Caki2 (cell line): ENCODE data around the gene GASK1A. TPM values are rescaled to one million over a fixed set of nuclear protein-coding genes. Genes with fewer than 3 reads are reported as not detected.
"Not testable (repeated sequence)": the region's sequence is repeated elsewhere in the genome, so short reads cannot be mapped to it uniquely, and the experiment has no call there.

Source experiments
- DNase-seq: peaks from one replicate; pipeline ENCODE4 v3.0.0-alpha.2; 2015; ENCODE audit warnings: low read depth
- in situ Hi-C: cut with HindIII; loops from 2 replicates; pipeline ENCODE4 v1.10.0; 2016; ENCODE audit warnings: low sequenced_read_pairs, low pct_unique_long_range_greater_than_20kb, mixed read lengths
- total RNA-seq: library from RNA; depleted of rRNA; stranded (reverse); fragments of >200 nt; shearing (Covaris generic); gene quantifications from 2 replicates; pipeline ENCODE4 v1.2.3, GENCODE V29; 2014; ENCODE audit warnings: low replicate concordance

The GASK1A gene
- total RNA-seq, 1 experiment from 2014 or later = 0.24 TPM

- in situ Hi-C loops = no loop called here
- no peak for DNase-seq
Measured at GRCh38 chr3:43043793-43044192, 64.7 kb downstream of the GASK1A start.

DNA sequence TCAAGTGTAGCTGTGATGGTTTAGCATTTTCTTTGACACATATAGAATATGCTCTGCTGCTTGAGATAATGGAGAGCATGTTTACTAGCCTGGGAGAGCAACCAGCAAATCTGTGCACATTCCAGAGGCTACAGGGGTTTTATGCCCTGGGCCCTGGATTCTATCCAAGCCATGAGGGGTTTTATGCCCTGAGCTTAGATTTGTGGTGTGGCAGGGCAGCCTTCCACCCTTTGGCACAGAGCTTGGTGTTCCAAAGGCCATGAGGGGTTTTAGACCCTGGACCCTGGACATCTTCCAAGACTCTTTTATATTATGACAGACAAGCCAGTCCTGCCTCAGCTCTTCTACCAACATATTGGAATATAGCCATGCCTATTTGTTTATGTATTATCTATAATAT is 66.0 kb downstream of the GASK1A start:
- in situ Hi-C loops, DNase-seq: not testable (repeated sequence)

- no peak for DNase-seq
- in situ Hi-C loops = no loop called here
Measured at GRCh38 chr3:43046583-43046982, 67.5 kb downstream of the GASK1A start.

- in situ Hi-C loops = no loop called here
- no peak for DNase-seq
Measured at GRCh38 chr3:43048470-43048869, 69.4 kb downstream of the GASK1A start.

DNA sequence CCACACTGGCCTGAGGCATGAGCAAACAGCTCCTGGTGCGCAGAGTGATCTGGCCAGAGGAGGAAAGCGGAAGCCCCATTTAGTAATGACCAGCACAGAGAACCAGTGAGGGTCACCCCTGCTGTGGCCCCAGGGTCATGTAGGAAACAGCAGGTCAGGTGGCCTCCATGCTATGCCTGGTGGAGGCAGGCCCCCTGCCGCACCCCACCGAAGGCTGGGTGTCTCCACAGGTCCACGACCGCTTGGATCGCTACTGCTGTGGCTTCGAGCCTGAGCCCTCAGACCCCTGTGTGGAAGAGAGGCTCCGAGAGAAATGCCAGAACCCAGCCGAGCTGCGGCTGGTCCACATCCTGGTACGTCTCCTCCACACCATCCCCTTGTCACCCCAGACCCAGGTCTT is 74.2 kb downstream of the GASK1A start:
- in situ Hi-C loops = no loop called here
- no peak for DNase-seq

- in situ Hi-C loops = no loop called here
- no peak for DNase-seq
Measured at GRCh38 chr3:43054754-43055153, 75.6 kb downstream of the GASK1A start.

DNA sequence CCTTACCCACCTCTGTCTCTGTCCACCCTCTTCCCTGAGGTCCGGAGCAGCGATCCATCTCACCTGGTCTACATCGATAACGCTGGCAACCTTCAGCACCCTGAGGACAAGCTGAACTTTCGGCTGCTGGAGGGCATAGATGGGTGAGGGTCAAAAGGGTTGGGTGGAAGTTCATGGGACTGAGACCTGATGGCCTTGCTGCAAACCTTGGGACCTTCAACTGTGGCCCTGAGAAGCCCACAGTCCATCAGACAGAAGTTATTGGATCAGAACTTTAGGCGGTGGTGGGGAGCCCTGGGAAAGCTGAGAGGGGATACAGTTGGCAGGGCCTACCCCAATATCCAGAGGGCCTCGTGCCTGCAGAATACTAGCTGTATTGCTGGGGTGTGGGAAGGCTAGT is 76.3 kb downstream of the GASK1A start:
- in situ Hi-C loops = no loop called here
- DNase-seq = no peak

DNA sequence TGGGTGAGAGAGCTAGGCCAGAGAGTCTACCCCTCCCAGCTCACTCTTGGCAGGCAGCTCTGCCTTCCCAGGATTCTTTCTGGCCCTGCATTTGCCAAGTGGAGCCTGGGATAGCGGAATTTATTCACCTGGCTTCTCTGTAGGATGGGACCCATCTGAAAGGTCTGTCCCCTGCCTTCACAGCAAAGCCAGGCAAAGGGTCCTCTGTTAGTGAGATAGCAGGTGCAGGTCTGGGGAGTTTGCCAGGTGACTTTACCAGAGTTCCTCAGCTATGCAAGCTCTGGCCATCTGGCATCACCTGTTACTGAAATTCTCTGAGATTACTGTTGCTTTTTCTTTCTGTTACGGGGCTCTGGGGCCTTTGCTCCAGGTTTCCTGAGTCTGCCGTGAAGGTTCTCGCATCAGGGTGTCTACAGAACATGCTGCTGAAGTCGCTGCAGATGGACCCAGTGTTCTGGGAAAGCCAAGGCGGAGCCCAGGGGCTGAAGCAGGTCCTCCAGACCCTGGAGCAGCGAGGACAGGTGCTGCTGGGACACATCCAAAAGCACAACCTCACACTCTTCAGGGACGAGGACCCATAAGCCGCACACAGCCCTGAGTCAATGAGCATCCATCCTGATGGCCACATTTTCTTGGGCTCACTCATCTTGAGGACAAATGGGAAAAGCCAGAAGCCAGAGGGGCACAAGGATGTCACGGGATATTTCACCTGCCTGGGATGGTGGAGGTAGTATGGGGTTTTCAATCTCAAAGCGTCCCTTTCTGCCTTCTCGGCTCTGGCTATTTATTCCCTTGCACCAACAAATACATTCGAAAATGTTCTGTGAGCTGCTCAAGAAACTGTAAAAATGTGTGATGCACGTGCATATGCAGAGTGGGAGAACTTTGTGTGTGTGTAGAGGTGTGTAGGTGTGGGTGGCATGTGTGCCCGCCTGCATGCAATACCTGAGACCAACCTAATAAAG is 77.0 kb downstream of the GASK1A start:
- DNase-seq = no peak
- in situ Hi-C loops = no loop called here

DNA sequence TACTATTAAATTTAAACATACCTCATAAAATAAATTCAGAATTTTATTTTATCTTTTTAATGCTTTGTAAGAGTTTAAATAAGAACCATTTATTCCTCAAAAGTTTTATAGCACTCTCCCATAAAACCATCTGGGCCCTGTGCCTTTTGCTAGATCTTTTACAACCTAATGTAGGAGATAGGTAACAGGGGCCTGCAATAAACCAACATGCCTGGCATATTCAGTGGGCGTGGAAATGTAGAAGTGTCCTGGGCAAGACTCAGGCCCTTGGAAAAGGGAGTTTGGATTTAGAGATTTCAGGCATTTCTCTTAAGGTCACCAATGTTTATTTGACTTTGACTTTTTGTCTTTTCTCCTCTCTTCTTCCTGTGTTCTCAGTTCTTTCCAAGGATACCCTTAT is 80.3 kb downstream of the GASK1A start:
- in situ Hi-C loops = no loop called here
- no peak for DNase-seq

DNA sequence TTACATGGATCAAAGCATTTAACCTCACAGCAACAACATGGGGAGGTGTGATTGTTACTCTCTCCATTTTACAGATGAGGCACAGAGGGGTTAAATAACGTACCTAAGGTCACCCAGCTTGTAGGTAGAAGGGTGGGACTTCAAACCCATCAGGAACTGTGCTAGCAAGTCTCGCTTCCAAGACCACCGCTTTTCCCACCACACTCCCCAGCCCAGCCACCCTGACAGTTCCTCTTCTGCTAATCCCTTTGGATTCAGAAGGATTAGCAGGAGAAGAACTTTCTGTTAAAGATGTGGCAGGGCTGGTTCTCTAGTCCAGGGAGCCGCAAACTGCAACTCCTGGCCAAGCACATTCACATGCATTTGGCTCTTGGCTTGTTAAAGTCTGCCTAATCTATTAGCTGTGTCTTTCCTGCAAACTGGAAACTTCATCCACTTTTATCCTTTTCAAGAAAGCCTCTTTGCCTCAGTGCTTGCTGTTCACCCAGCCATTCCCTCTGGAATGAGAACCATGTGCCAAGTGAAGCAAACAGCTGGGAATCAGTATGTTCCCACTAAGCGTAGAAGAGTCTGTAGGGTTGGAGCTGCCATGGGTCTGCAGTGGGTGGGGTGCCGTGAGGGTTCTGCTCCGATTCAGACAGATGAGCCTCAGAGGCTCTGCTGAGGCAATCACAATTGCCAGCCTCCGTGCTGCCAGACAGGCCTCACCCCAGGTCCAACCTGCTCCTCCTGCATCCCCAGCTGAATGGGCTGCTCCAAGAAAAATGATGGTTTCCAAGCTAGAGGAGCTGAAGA is 82.2 kb downstream of the GASK1A start:
- in situ Hi-C loops = no loop called here
- no peak for DNase-seq

GRCh38 chr3:43062040-43062563 is 83.0 kb downstream of the GASK1A start:
- in situ Hi-C loops = no loop called here
- DNase-seq = no peak

DNA sequence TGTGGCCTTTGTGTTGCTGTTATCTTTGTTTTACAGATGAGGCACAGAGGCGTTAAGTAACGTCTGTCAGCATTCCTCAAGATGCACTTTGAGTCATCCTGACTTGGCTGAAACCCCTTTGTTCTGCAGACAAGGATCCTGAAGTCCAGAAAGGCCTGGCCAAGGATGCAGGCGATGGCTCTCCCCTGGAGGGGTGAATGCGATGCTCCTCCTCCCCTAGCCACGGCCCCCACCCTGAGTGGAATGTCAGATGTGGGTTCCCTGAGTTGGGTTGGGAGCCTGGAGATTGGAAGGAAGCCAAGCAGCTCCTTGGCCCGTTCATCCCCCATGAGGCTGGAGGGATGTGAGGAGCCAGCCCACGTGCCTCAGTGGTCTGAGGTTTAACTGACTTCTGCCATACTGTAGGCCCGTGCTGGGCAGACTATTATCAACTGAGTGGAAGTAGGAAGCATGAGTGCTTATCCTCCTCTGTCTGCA is 83.5 kb downstream of the GASK1A start:
- in situ Hi-C loops = no loop called here
- no peak for DNase-seq

- in situ Hi-C loops = no loop called here
- no peak for DNase-seq
Measured at GRCh38 chr3:43063114-43063513, 84.0 kb downstream of the GASK1A start.

DNA sequence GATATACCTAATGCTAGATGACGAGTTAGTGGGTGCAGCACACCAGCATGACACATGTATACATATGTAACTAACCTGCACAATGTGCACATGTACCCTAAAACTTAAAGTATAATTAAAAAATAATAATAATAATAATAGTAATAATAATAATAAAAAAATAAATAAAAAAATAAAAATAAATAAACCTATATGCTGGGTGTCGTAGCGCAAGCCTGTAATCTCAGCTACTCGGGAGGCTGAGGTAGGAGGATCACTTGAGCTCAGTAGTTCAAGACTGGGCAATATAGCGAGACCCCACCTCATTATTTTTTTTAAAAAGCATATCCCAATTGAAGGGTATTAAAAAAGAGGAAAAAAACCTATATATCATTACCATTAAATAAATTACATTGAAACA is 91.6 kb downstream of the GASK1A start:
- in situ Hi-C loops, DNase-seq: not testable (repeated sequence)

- in situ Hi-C loops = no loop called here
- DNase-seq = no peak
Measured at GRCh38 chr3:43071313-43071893, 92.3 kb downstream of the GASK1A start.

GRCh38 chr3:43072361-43072760 is 93.2 kb downstream of the GASK1A start:
- in situ Hi-C loops = no loop called here
- DNase-seq = no peak

GRCh38 chr3:43073116-43073835 is 94.2 kb downstream of the GASK1A start:
- in situ Hi-C loops = no loop called here
- DNase-seq = no peak

DNA sequence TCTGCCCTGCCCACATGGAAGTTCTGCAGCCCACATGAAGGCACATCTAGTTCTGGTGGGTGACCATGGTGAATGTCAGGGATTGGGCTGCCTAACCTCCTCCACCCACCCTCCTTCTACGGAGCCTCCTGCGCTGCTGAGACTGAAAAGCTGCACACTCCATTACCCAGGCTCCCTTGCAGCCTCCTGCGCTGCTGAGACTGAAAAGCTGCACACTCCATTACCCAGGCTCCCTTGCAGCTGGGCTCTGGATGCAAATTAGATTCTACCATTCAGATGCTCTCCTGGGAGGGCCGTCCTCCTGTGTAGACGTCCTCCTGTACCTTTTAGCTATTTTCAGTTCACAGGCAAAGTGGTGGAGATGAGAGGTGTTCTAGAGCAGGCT is 94.7 kb downstream of the GASK1A start:
- in situ Hi-C loops = no loop called here

More for the DNA sequence above, 94.7 kb downstream of the GASK1A start:
- no peak for DNase-seq
